H1 (cell line): ENCODE results near the gene MARK3.

Experiments used
- CTCF ChIP-seq, 3 experiments: IDR thresholded peaks; 1 replicate in 2 of 3; 2 replicates in 1 of 3; pipeline versions ENCODE4 v1.5.1 to v1.6.1; 2011; ENCODE audit warnings: low read length in 3 of 3, mild to moderate bottlenecking in 3 of 3, inconsistent platforms in 2 of 3, low read depth in 1 of 3, moderate library complexity in 1 of 3; ENCODE audit not compliant: insufficient read depth in 1 of 3; ENCODE audit errors: control extremely low read depth in 1 of 3
- EZH2 ChIP-seq: fragments of 200-600 bp; sonication (generic); IDR thresholded peaks from 2 replicates; pipeline ENCODE4 v1.7.1; 2012; ENCODE audit warnings: low read depth, mild to moderate bottlenecking, moderate library complexity, low read length, inconsistent platforms; ENCODE audit not compliant: severe bottlenecking
- JUND ChIP-seq: IDR thresholded peaks from 2 replicates; pipeline ENCODE4 v1.6.1; 2011; ENCODE audit warnings: mild to moderate bottlenecking, improper control_type of control experiment, low read length
- POU5F1 ChIP-seq: IDR thresholded peaks from 2 replicates; pipeline ENCODE4 v1.6.1; 2011; ENCODE audit warnings: low read depth, mild to moderate bottlenecking, low read length, moderate library complexity
- SP1 ChIP-seq: IDR thresholded peaks from 2 replicates; pipeline ENCODE4 v1.6.1; 2011; ENCODE audit warnings: low read depth, low read length
- SUZ12 ChIP-seq: fragments of 200-600 bp; sonication (generic); IDR thresholded peaks from 2 replicates; pipeline ENCODE4 v1.6.1; 2012; ENCODE audit warnings: mild to moderate bottlenecking, inconsistent platforms, low read length, moderate library complexity, mixed read lengths

- TF ChIP-seq POU5F1 (no peak), JUND (peak; percentile 85), EZH2 (no peak), CTCF (IDR thresholded peaks at IDR 0.05; ENCODE audit: control extremely low read depth in 1 of 3, insufficient read depth in 1 of 3, low read depth in 1 of 3, low read length in 3 of 3) (no peak; a peak in 1 of 4 replicates), SUZ12 (no peak), SP1 (peak; percentile 53; the same call in 1 of the 2 replicates)
Observed at GRCh38 chr14:103542605-103543088, 157.4 kb downstream of the MARK3 start.
